Neural crest cell (in vitro differentiated cells): ENCODE results near the gene ZNF423. TPM values are rescaled to one million over a fixed set of nuclear protein-coding genes. Genes with fewer than 3 reads are reported as not detected.
A peak's percentile ranks its signal among the peaks of the same experiment; 100 is the strongest.

Experiments used
- DNase-seq: peaks from one replicate; pipeline ENCODE4 v3.0.0; 2021; ENCODE audit warnings: low read depth, mixed read lengths, low spot score
- H3K27ac Mint-ChIP-seq: one replicate; pipeline ENCODE4 v1.8.0; 2021; ENCODE audit warnings: mild to moderate bottlenecking, mixed read lengths; ENCODE audit not compliant: unreplicated experiment
- H3K27me3 Mint-ChIP-seq: 2 replicates; pipeline ENCODE4 v1.8.0; 2021; ENCODE audit warnings: low read depth, mild to moderate bottlenecking, mixed read lengths
- H3K36me3 Mint-ChIP-seq: 2 replicates; pipeline ENCODE4 v1.8.0; 2021; ENCODE audit warnings: low read depth, mild to moderate bottlenecking, mixed read lengths
- H3K4me1 Mint-ChIP-seq: 2 replicates; pipeline ENCODE4 v1.8.0; 2021; ENCODE audit warnings: mixed read lengths
- H3K4me3 Mint-ChIP-seq: one replicate; pipeline ENCODE4 v1.8.0; 2021; ENCODE audit warnings: mild to moderate bottlenecking, mixed read lengths
- H3K9me3 Mint-ChIP-seq: 2 replicates; pipeline ENCODE4 v1.8.0; 2021; ENCODE audit warnings: mixed read lengths
- total RNA-seq: library from RNA; stranded (reverse); gene quantifications from 2 replicates; pipeline ENCODE4 v1.2.1, GENCODE V29; 2021
- TF ChIP-seq, protein P1 (sequence below): fragments of 200-600 bp; sonication (generic); conservative IDR thresholded peaks from 2 replicates; pipeline ENCODE4 v1.5.0; 2021; ENCODE audit warnings: antibody characterized with exemption, mild to moderate bottlenecking

Gene ZNF423
- total RNA-seq, 1 donor from 2014 or later, result 55.4 TPM

DNA sequence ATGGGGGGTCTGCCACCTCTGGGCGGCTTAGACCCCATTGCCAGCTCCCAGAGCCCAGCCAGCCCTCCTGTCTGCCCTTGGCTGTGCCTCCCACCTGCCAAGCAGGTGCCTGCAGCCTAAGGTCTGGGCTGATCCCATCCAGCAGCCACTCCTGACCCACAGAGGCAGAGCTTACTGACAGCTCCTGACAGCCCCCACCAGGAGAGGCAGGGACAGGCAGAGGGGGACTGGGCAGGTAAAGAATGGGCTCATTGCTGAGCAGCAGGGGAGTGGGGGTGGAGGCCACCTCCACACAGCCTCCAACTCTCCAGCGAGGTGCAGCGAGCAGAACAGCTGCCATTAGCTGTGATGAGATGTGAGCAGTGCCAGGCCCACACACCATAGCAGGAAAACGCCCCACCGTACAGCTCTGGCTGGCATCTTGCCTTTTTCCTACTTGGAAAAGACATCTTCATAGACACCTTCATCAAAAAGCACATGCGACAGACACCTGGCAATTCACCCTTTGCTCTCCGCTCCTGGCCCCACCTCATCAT, 317.9 kb downstream of the ZNF423 start:
- no peak for DNase-seq
- no peaks in the 10 kb centered on the region for H3K36me3 Mint-ChIP-seq

DNA sequence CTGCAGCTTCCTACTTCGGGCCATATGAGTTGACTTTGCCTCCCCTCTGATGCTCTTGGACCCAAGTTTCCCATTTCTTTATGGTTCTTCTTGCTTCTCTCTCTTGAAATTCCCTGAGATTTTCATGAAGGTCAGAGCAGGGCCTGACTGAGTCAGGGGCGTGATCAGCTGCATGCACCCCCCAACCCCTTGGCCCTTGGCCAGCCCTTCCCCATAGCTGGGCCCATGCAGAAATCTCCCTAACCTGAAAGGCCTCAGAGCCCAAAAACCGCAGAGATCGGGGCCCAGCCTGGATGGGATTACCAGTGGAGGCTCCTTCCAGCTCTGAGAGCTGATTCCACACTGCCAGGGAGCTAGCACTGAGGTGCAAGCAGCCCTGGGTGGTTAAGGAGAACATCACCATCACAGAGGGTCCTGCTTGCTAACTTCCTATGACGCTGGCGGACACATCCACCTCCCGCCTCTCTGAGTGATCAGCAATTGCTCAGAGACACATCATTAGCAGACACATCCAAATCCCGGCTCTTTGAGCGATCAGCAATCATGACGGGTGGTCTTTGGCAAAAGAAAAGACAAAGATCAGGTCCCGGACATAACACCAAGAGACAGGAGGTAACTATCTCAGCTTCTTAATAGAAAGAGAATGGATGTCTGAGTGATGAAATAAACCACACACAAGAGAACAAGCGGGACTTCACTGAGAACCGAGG, 320.9 kb downstream of the ZNF423 start:
- no peaks in the 10 kb centered on the region for H3K27me3 Mint-ChIP-seq
- H3K4me3 Mint-ChIP-seq, result no peak overlapping the region
- DNase-seq, result no peak
- H3K4me1 Mint-ChIP-seq, result peaks cover 37% of the 10 kb centered on the region
- H3K9me3 Mint-ChIP-seq, result no peaks in the 10 kb centered on the region
- H3K36me3 Mint-ChIP-seq, result no peaks in the 10 kb centered on the region
- H3K27ac Mint-ChIP-seq, result no peak overlapping the region
- TF ChIP-seq, protein P1, sequence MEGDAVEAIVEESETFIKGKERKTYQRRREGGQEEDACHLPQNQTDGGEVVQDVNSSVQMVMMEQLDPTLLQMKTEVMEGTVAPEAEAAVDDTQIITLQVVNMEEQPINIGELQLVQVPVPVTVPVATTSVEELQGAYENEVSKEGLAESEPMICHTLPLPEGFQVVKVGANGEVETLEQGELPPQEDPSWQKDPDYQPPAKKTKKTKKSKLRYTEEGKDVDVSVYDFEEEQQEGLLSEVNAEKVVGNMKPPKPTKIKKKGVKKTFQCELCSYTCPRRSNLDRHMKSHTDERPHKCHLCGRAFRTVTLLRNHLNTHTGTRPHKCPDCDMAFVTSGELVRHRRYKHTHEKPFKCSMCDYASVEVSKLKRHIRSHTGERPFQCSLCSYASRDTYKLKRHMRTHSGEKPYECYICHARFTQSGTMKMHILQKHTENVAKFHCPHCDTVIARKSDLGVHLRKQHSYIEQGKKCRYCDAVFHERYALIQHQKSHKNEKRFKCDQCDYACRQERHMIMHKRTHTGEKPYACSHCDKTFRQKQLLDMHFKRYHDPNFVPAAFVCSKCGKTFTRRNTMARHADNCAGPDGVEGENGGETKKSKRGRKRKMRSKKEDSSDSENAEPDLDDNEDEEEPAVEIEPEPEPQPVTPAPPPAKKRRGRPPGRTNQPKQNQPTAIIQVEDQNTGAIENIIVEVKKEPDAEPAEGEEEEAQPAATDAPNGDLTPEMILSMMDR, result no peak

More for the DNA sequence above, 317.9 kb downstream of the ZNF423 start:
- Mint-ChIP-seq H3K27ac (no peak overlapping the region), H3K4me3 (peak overlapping the region; percentile 22), H3K4me1 (peaks cover 12% of the 10 kb centered on the region), H3K9me3 (no peaks in the 10 kb centered on the region), H3K27me3 (no peaks in the 10 kb centered on the region)
- TF ChIP-seq, protein P1, result no peak

DNA sequence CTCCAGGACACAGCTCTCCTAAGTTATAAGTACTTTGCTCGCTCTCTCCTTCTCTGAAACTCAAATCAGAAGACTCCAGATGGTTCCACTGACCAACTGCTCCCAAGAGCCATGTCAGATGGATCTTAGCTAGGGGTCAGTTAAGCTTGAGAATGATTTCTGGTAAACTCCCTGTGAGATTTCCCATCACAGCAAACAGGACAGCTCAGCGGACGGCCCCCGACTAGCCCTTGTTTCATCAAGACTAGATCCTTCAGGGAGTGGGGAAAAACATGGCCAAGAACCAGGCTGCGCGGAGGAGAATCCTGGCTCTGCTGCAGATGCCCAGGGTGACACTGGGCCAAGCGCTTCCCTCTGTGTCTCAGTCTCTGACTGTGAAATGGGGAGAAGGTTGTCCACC, 322.5 kb downstream of the ZNF423 start:
- H3K4me3 Mint-ChIP-seq, result no peak overlapping the region
- no peak for DNase-seq
- H3K27me3 Mint-ChIP-seq, result no peaks in the 10 kb centered on the region
- TF ChIP-seq, protein P1, result no peak
- H3K4me1 Mint-ChIP-seq, result peaks cover 51% of the 10 kb centered on the region
- no peaks in the 10 kb centered on the region for H3K36me3 Mint-ChIP-seq
- H3K27ac Mint-ChIP-seq, result no peak overlapping the region
- no peaks in the 10 kb centered on the region for H3K9me3 Mint-ChIP-seq

DNA sequence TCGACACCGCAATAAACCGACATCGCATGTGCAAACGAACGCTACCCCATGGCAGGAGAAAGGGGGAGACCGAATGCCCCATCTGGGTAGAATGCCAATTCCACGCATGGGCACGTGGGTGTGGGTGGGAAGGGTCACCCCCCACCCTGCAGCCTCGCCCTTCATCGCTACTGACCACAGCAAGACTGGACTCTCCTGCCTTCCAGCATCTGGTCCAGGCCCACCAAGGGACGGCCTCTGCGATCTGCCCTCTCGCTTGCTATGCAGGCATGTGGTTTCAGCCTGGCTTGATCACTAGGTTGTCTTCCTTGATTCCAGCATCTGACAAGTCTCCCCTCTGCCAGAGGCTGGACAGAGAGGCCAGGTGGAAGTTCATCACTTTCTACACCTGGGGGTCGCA, 323.0 kb downstream of the ZNF423 start:
- no peak overlapping the region for H3K27ac Mint-ChIP-seq
- no peaks in the 10 kb centered on the region for H3K36me3 Mint-ChIP-seq
- no peaks in the 10 kb centered on the region for H3K27me3 Mint-ChIP-seq
- H3K9me3 Mint-ChIP-seq, result no peaks in the 10 kb centered on the region
- no peak for DNase-seq
- peaks cover 56% of the 10 kb centered on the region for H3K4me1 Mint-ChIP-seq
- TF ChIP-seq, protein P1, result no peak
- H3K4me3 Mint-ChIP-seq, result no peak overlapping the region

DNA sequence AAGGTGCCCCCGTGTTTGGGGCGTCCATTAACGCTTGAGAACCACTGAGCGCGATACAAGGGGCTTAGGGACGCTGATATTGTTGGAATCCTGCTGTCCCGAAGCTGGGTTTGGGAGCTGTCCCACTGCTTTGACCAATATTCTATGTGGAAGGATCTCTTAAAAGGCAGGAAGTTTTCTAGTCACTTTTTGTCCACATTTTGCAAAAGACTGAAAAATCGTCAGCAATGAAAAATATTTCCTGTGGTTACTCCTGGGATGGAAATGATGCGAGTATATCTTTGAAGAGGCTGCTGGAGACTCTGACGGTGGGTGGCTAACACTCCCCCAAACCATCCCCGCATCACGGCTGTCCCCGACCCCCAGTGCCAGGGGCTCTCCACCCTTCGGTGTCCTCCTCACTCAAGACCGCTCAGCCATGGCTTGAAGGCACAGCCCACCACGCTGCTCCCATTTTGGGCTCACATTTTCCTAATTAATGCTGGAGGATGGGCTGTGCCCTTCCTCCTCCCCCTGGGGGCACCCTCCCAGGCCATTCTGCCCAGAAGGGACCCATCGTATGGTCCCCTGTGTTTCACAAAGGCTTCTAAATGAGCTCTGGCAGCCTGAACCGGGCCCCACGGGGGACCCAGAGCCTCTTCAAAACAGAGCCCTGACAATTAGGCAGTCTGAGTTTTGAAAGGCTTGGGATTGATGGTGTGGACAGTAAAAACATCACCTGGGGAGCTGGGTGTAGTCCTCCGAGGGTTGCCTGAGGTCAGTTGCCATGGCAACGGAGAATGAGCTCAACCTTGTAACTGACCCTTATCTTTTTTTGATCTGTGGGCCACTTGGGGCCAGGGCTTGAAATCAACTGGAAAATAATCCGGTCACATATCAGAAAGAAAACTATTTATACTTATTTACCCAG, 323.7 kb downstream of the ZNF423 start:
- Mint-ChIP-seq H3K4me1 (peaks cover 63% of the 10 kb centered on the region), H3K36me3 (no peaks in the 10 kb centered on the region), H3K4me3 (no peak overlapping the region), H3K27me3 (no peaks in the 10 kb centered on the region), H3K9me3 (no peaks in the 10 kb centered on the region), H3K27ac (no peak overlapping the region)
- DNase-seq, result no peak
- TF ChIP-seq, protein P1, result no peak
